SK-N-SH treated with all-trans-retinoic acid at 6 μM for 48 hours (cell line): ENCODE measurements around the gene VEPH1.

Experiments used
- ATAC-seq: fragments of 200-7000 bp; cut with Tn5 transposase; 3 replicates; pipeline ENCODE4 v1.9.1; 2020; ENCODE audit warnings: mild to moderate bottlenecking, moderate library complexity
- ARNTL ChIP-seq: fragments of 450-650 bp; formaldehyde crosslinking; IDR thresholded peaks from 2 replicates; pipeline ENCODE4 v1.5.0; 2020; ENCODE audit warnings: low read depth, mild to moderate bottlenecking, moderate library complexity, borderline replicate concordance
- BACH2 ChIP-seq: fragments of 250-450 bp; sonication (Bioruptor Pico); IDR thresholded peaks from 2 replicates; pipeline ENCODE4 v1.9.0; 2021; ENCODE audit warnings: mild to moderate bottlenecking, borderline replicate concordance
- CREB5 ChIP-seq: fragments of 250-450 bp; sonication (Bioruptor Pico); IDR thresholded peaks from 2 replicates; pipeline ENCODE4 v1.5.1; 2020; ENCODE audit warnings: low read depth, mild to moderate bottlenecking, moderate library complexity
- CSDC2 ChIP-seq: fragments of 250-450 bp; sonication (Bioruptor Pico); IDR thresholded peaks from 2 replicates; pipeline ENCODE4 v1.5.0; 2020; ENCODE audit warnings: mild to moderate bottlenecking, moderate library complexity
- CSRNP3 ChIP-seq: fragments of 250-450 bp; sonication (Bioruptor Pico); IDR thresholded peaks from 2 replicates; pipeline ENCODE4 v1.5.1; 2021; ENCODE audit warnings: mild to moderate bottlenecking, moderate library complexity
- ESRRG ChIP-seq: fragments of 250-450 bp; sonication (Bioruptor Pico); IDR thresholded peaks from 2 replicates; pipeline ENCODE4 v1.6.1; 2021; ENCODE audit warnings: mild to moderate bottlenecking
- GLIS3 ChIP-seq: fragments of 250-450 bp; sonication (Bioruptor Pico); IDR thresholded peaks from 2 replicates; pipeline ENCODE4 v1.5.0; 2020; ENCODE audit warnings: mild to moderate bottlenecking, moderate library complexity
- ISL1 ChIP-seq: fragments of 250-450 bp; sonication (Bioruptor Pico); IDR thresholded peaks from 2 replicates; pipeline ENCODE4 v2.1.2; 2022; ENCODE audit warnings: mild to moderate bottlenecking, moderate library complexity
- POU6F1 ChIP-seq: fragments of 250-450 bp; sonication (Bioruptor Pico); IDR thresholded peaks from 2 replicates; pipeline ENCODE4 v1.8.0; 2021; ENCODE audit warnings: low read depth, mild to moderate bottlenecking, moderate library complexity, borderline replicate concordance
- PPARA ChIP-seq: fragments of 250-450 bp; sonication (Bioruptor Pico); IDR thresholded peaks from 2 replicates; pipeline ENCODE4 v1.5.0; 2020; ENCODE audit warnings: mild to moderate bottlenecking, borderline replicate concordance
- RARB ChIP-seq: fragments of 250-450 bp; sonication (Bioruptor Pico); IDR thresholded peaks from 2 replicates; pipeline ENCODE4 v1.8.0; 2021; ENCODE audit warnings: mild to moderate bottlenecking, moderate library complexity
- SNAI2 ChIP-seq: fragments of 250-450 bp; sonication (Bioruptor Pico); IDR thresholded peaks from 2 replicates; pipeline ENCODE4 v1.5.0; 2020; ENCODE audit warnings: mild to moderate bottlenecking, moderate library complexity
- TCF4 ChIP-seq: fragments of 250-450 bp; sonication (Bioruptor Pico); IDR thresholded peaks from 2 replicates; pipeline ENCODE4 v1.8.0; 2021; ENCODE audit warnings: mild to moderate bottlenecking, moderate library complexity, borderline replicate concordance
- TOX ChIP-seq: fragments of 250-450 bp; sonication (Bioruptor Pico); IDR thresholded peaks from 2 replicates; pipeline ENCODE4 v1.8.0; 2021; ENCODE audit warnings: mild to moderate bottlenecking, moderate library complexity, borderline replicate concordance
- TSHZ2 ChIP-seq: fragments of 250-450 bp; sonication (Bioruptor Pico); IDR thresholded peaks from 2 replicates; pipeline ENCODE4 v1.5.0; 2020; ENCODE audit warnings: mild to moderate bottlenecking, moderate library complexity
- ZC3H10 ChIP-seq: fragments of 250-450 bp; sonication (Bioruptor Pico); IDR thresholded peaks from 2 replicates; pipeline ENCODE4 v1.5.1; 2021; ENCODE audit warnings: mild to moderate bottlenecking, moderate library complexity
- ZFP3 ChIP-seq: fragments of 250-450 bp; sonication (Bioruptor Pico); IDR thresholded peaks from 2 replicates; pipeline ENCODE4 v1.5.0; 2020; ENCODE audit warnings: mild to moderate bottlenecking, moderate library complexity
- ZFP30 ChIP-seq: fragments of 450-650 bp; formaldehyde crosslinking; IDR thresholded peaks from 2 replicates; pipeline ENCODE4 v1.5.0; 2022; ENCODE audit warnings: mild to moderate bottlenecking, moderate library complexity
- ZNF565 ChIP-seq: fragments of 450-650 bp; formaldehyde crosslinking; conservative IDR thresholded peaks from 2 replicates; pipeline ENCODE4 v1.5.0; 2020; ENCODE audit warnings: low read depth, mild to moderate bottlenecking, moderate library complexity
- ZNF70 ChIP-seq: fragments of 450-650 bp; formaldehyde crosslinking; IDR thresholded peaks from 2 replicates; pipeline ENCODE4 v1.5.0; 2020; ENCODE audit warnings: mild to moderate bottlenecking, moderate library complexity
- ZNF8 ChIP-seq: fragments of 450-650 bp; formaldehyde crosslinking; IDR thresholded peaks from 2 replicates; pipeline ENCODE4 v1.5.0; 2020; ENCODE audit warnings: mild to moderate bottlenecking, moderate library complexity

Gene VEPH1

GRCh38 chr3:157467200-157467599 is 36.0 kb downstream of the VEPH1 start (continued):
- no peak for TF ChIP-seq ZFP30 (CRISPR knock-in tag)
- TF ChIP-seq ZC3H10 (CRISPR knock-in tag): no peak
- TF ChIP-seq CSRNP3 (CRISPR knock-in tag): no peak

GRCh38 chr3:157465741-157466140 is 37.5 kb downstream of the VEPH1 start:
- ATAC-seq: no peak; the same call in 2 of the 3 replicates

GRCh38 chr3:157464321-157464720 is 38.9 kb downstream of the VEPH1 start:
- TF ChIP-seq SNAI2 (CRISPR knock-in tag) (no peak), ESRRG (CRISPR knock-in tag) (no peak), CREB5 (CRISPR knock-in tag) (no peak), ZNF8 (CRISPR knock-in tag) (no peak), ZNF565 (CRISPR knock-in tag) (no peak), TSHZ2 (CRISPR knock-in tag) (no peak)
- ATAC-seq: peak; percentile 32; the same call in 2 of the 3 replicates

More at GRCh38 chr3:157465741-157466140, 37.5 kb downstream of the VEPH1 start:
- no peak for TF ChIP-seq SNAI2 (CRISPR knock-in tag)
- TF ChIP-seq ISL1 (CRISPR knock-in tag): no peak
- TF ChIP-seq CSDC2: no peak

GRCh38 chr3:157463816-157464215 is 39.4 kb downstream of the VEPH1 start:
- ATAC-seq: no peak
- TF ChIP-seq GLIS3 (CRISPR knock-in tag): no peak
- TF ChIP-seq CSDC2: no peak
- TF ChIP-seq ZC3H10 (CRISPR knock-in tag): no peak
- no peak for TF ChIP-seq RARB (CRISPR knock-in tag)
- TF ChIP-seq ZFP3 (CRISPR knock-in tag): no peak
- TF ChIP-seq TOX (CRISPR knock-in tag): no peak
- TF ChIP-seq ZNF70 (CRISPR knock-in tag): no peak
- TF ChIP-seq TSHZ2 (CRISPR knock-in tag): no peak
- no peak for TF ChIP-seq POU6F1 (CRISPR knock-in tag)

- ATAC-seq: peak; percentile 75
- TF ChIP-seq ZNF8 (CRISPR knock-in tag) (no peak), POU6F1 (CRISPR knock-in tag) (no peak), CSRNP3 (CRISPR knock-in tag) (no peak), PPARA (CRISPR knock-in tag) (no peak), ZNF565 (CRISPR knock-in tag) (no peak), RARB (CRISPR knock-in tag) (no peak), ZFP3 (CRISPR knock-in tag) (no peak), ZFP30 (CRISPR knock-in tag) (no peak), CSDC2 (no peak), TCF4 (CRISPR knock-in tag) (no peak), ZNF70 (CRISPR knock-in tag) (no peak), ARNTL (CRISPR knock-in tag) (no peak), GLIS3 (CRISPR knock-in tag) (no peak), ZC3H10 (CRISPR knock-in tag) (no peak), BACH2 (CRISPR knock-in tag) (no peak)
Measured at GRCh38 chr3:157460253-157460652, 43.0 kb downstream of the VEPH1 start.
